ENCODE data around the gene MOV10.

- TF ChIP-seq POLR2A (IDR thresholded peaks at IDR 0.05) = no peak
- TF ChIP-seq CTCF (IDR thresholded peaks at IDR 0.05) = no peak
These were observed 7.5 kb upstream of the MOV10 start for GRCh38 chr1:112666946-112667345.
